Midbrain (tissue), 1 donor: Measurements from ENCODE around the gene REPIN1.

ENCODE experiments used
- DNase-seq: peaks from one replicate; lab custom pipeline; 2025; lab: John Stamatoyannopoulos, UW

The REPIN1 gene

GRCh38 chr7:150396426-150396825 is 27.8 kb downstream of the REPIN1 start:
- no peak for DNase-seq

- DNase-seq = no peak
Observed at GRCh38 chr7:150396851-150397260, 28.2 kb downstream of the REPIN1 start.

GRCh38 chr7:150397346-150398107 is 28.9 kb downstream of the REPIN1 start:
- no peak for DNase-seq

- DNase-seq = no peak
Observed at GRCh38 chr7:150398108-150398964, 29.7 kb downstream of the REPIN1 start.

- DNase-seq = no peak
Observed at GRCh38 chr7:150398965-150399320, 30.3 kb downstream of the REPIN1 start.

GRCh38 chr7:150399421-150400007 is 30.9 kb downstream of the REPIN1 start:
- no peak for DNase-seq

GRCh38 chr7:150400008-150400787 is 31.6 kb downstream of the REPIN1 start:
- DNase-seq = no peak

GRCh38 chr7:150400788-150401423 is 32.3 kb downstream of the REPIN1 start:
- no peak for DNase-seq

- no peak for DNase-seq
Observed at GRCh38 chr7:150401424-150401790, 32.8 kb downstream of the REPIN1 start.

- no peak for DNase-seq
Observed at GRCh38 chr7:150401861-150402631, 33.4 kb downstream of the REPIN1 start.

GRCh38 chr7:150402671-150403321 is 34.2 kb downstream of the REPIN1 start:
- no peak for DNase-seq

GRCh38 chr7:150403376-150404171 is 35.0 kb downstream of the REPIN1 start:
- DNase-seq = no peak

GRCh38 chr7:150404172-150404804 is 35.7 kb downstream of the REPIN1 start:
- no peak for DNase-seq

- peak; percentile 94 for DNase-seq
Observed at GRCh38 chr7:150404805-150405583, 36.4 kb downstream of the REPIN1 start.

GRCh38 chr7:150405584-150406311 is 37.1 kb downstream of the REPIN1 start:
- peak; percentile 71 for DNase-seq

- DNase-seq = no peak
Observed at GRCh38 chr7:150406312-150406566, 37.6 kb downstream of the REPIN1 start.

- no peak for DNase-seq
Observed at GRCh38 chr7:150406567-150407421, 38.2 kb downstream of the REPIN1 start.
